B cell (primary cell): ENCODE data around the gene CHST3. TPM values are rescaled to one million over a fixed set of nuclear protein-coding genes. Genes with fewer than 3 reads are reported as not detected.

Experiments used
- ATAC-seq: fragments of 200-7000 bp; cut with Tn5 transposase; one replicate; pipeline ENCODE4 v1.10.0; 2021; ENCODE audit warnings: low read depth, mild to moderate bottlenecking, moderate number of reproducible peaks, moderate library complexity
- CTCF ChIA-PET: fragments of 350-600 bp; sonication (Branson Sonifier 250); formaldehyde crosslinking; loops from one replicate; lab custom pipeline; 2021; ENCODE audit warnings: antibody characterized with exemption, inconsistent platforms; lab: Charles Lee
- POLR2A ChIA-PET: fragments of 350-600 bp; sonication (Branson Sonifier 250); formaldehyde crosslinking; loops from one replicate; lab custom pipeline; 2021; ENCODE audit warnings: antibody characterized with exemption; lab: Charles Lee
- DNase-seq: peaks from one replicate; pipeline ENCODE4 v3.0.0; 2013
- H2AFZ ChIP-seq: 2 replicates; pipeline ENCODE4 v1.6.1; 2012; ENCODE audit warnings: mild to moderate bottlenecking, low read depth, low read length; ENCODE audit not compliant: insufficient read depth, poor library complexity, severe bottlenecking
- H3K27ac ChIP-seq, 2 donors: 1 replicate in 1 of 2; 2 replicates in 1 of 2; pipeline ENCODE4 v1.5.1; 2012 to 2013; ENCODE audit warnings: low read length in 2 of 2, mild to moderate bottlenecking in 2 of 2, moderate library complexity in 1 of 2
- H3K27me3 ChIP-seq, 4 experiments: fragments of 200-600 bp in 1 of 4; sonication (generic) in 1 of 4; replicated peaks in 1 of 4; 1 replicate in 2 of 4; 2 replicates in 2 of 4; pipeline versions ENCODE4 v1.6.1 to v1.7.0; 2013 to 2016; ENCODE audit warnings: low read length in 3 of 4, mild to moderate bottlenecking in 2 of 4, mixed read lengths in 1 of 4, moderate library complexity in 1 of 4; ENCODE audit not compliant: insufficient read depth in 4 of 4, control insufficient read depth in 3 of 4; ENCODE audit errors: control extremely low read depth in 1 of 4
- H3K36me3 ChIP-seq, 2 experiments: replicated peaks in 1 of 2; 1 replicate in 1 of 2; 2 replicates in 1 of 2; pipeline versions ENCODE4 v1.6.1 to v1.7.1; 2013; ENCODE audit warnings: low read length in 1 of 2; ENCODE audit not compliant: insufficient read depth in 2 of 2, control insufficient read depth in 1 of 2; ENCODE audit errors: control extremely low read depth in 1 of 2, extremely low read depth in 1 of 2
- H3K4me1 ChIP-seq, 2 donors: fragments of 200-600 bp in 1 of 2; sonication (generic) in 1 of 2; 1 replicate in 1 of 2; 2 replicates in 1 of 2; pipeline versions ENCODE4 v1.5.1 to v1.6.1; 2013 to 2017; ENCODE audit warnings: low read length in 2 of 2; ENCODE audit not compliant: control insufficient read depth in 2 of 2, insufficient read depth in 2 of 2
- H3K4me2 ChIP-seq: replicated peaks from 2 replicates; pipeline ENCODE3; 2012; ENCODE audit warnings: mild to moderate bottlenecking, low read depth, low read length; ENCODE audit not compliant: poor library complexity, severe bottlenecking
- H3K4me3 ChIP-seq, 5 experiments: fragments of 200-600 bp in 1 of 5; sonication (generic) in 1 of 5; 1 replicate in 3 of 5; 2 replicates in 2 of 5; pipeline versions ENCODE4 v1.5.1 to v1.7.0; 2011 to 2016; ENCODE audit warnings: low read length in 4 of 5, mild to moderate bottlenecking in 4 of 5, low read depth in 2 of 5, control low read depth in 1 of 5, moderate library complexity in 1 of 5; ENCODE audit not compliant: insufficient read depth in 1 of 5; ENCODE audit errors: control extremely low read depth in 1 of 5, extremely low read depth in 1 of 5
- H3K79me2 ChIP-seq: fragments of 200-600 bp; sonication (generic); one replicate; pipeline ENCODE4 v1.6.0; 2016; ENCODE audit warnings: low read length; ENCODE audit not compliant: control insufficient read depth, insufficient read depth
- H3K9ac ChIP-seq: fragments of 200-600 bp; sonication (generic); 2 replicates; pipeline ENCODE4 v1.6.1; 2017; ENCODE audit warnings: mild to moderate bottlenecking, low read length, moderate library complexity
- H3K9me3 ChIP-seq, 3 donors: one replicate each; pipeline versions ENCODE4 v1.6.1 to v1.7.1; 2013; ENCODE audit warnings: low read length in 2 of 3; ENCODE audit not compliant: control insufficient read depth in 2 of 3, insufficient read depth in 1 of 3; ENCODE audit errors: control extremely low read depth in 1 of 3
- H4K20me1 ChIP-seq: 2 replicates; pipeline ENCODE4 v1.6.0; 2012; ENCODE audit warnings: mild to moderate bottlenecking, low read length; ENCODE audit not compliant: insufficient read depth, control insufficient read depth, poor library complexity, severe bottlenecking
- H3K27ac Mint-ChIP-seq: one replicate; pipeline ENCODE4 v1.8.0; 2021; ENCODE audit warnings: mixed read lengths
- H3K27me3 Mint-ChIP-seq: one replicate; pipeline ENCODE4 v1.8.0; 2021; ENCODE audit warnings: mixed read lengths
- H3K4me1 Mint-ChIP-seq: one replicate; pipeline ENCODE4 v1.8.0; 2021; ENCODE audit warnings: mixed read lengths
- H3K4me3 Mint-ChIP-seq: one replicate; pipeline ENCODE4 v1.8.0; 2021; ENCODE audit warnings: mixed read lengths
- H3K9me3 Mint-ChIP-seq: one replicate; pipeline ENCODE4 v1.8.0; 2022; ENCODE audit warnings: mixed read lengths; ENCODE audit not compliant: insufficient read depth
- CTCF ChIP-seq: fragments of 200-600 bp; IDR thresholded peaks from one replicate; pipeline ENCODE4 v1.8.0; 2022; ENCODE audit warnings: antibody characterized with exemption, mild to moderate bottlenecking
- EZH2 ChIP-seq: IDR thresholded peaks from 2 replicates; pipeline ENCODE4 v1.6.1; 2012; ENCODE audit warnings: borderline replicate concordance, low read depth, mild to moderate bottlenecking, moderate library complexity, low read length; ENCODE audit not compliant: insufficient read depth, poor library complexity, severe bottlenecking
- WGBS: methylation state at CpG from one replicate; pipeline ENCODE4 v1.1.5; 2013; ENCODE audit warnings: missing lambda C conversion rate; ENCODE audit not compliant: insufficient coverage; 5-methylcytosine and 5-hydroxymethylcytosine counted together
- intact Hi-C: fragments of 100-400 bp; cut with micrococcal nuclease; formaldehyde crosslinking; loops from one replicate; pipeline ENCODE4 v1.10.0; 2022
- polyA plus RNA-seq: library from polyadenylated mRNA; depleted of rRNA; stranded (reverse); fragments of >200 nt; gene quantifications from 2 replicates; pipeline ENCODE4 v1.2.3, GENCODE V29; 2012
- total RNA-seq, 2 donors: library from RNA; stranded (reverse); fragments of 120-200 nt in 1 of 2; gene quantifications; 1 replicate in 1 of 2; 2 replicates in 1 of 2; pipeline versions ENCODE4 v1.2.3 to v1.2.4, GENCODE V29; 2013 to 2022

The CHST3 gene
- total and polyA plus RNA-seq, 2 donors (not counting 1 experiment from before 2014, with no cell fraction given) = 0.01 TPM; not detected in 1

- H3K4me2 ChIP-seq = no peak overlapping the region
- no peak overlapping the region for H3K27ac ChIP-seq
- H3K9ac ChIP-seq = no peak overlapping the region
- ChIA-PET CTCF (no interaction called here), POLR2A (no interaction called here)
- 82% methylated on average over 6 of the region's 10 CpGs for WGBS
- H4K20me1 ChIP-seq = no peaks in the 10 kb centered on the region
- DNase-seq (no peak), ATAC-seq (no peak)
- no peaks in the 10 kb centered on the region for H3K79me2 ChIP-seq
- H3K4me3 ChIP-seq = no peak overlapping the region
- peaks cover 0 to 3% (median 0%) of the 10 kb centered on the region in 3 donors for H3K9me3 ChIP-seq
- peaks cover 16% of the 10 kb centered on the region for H3K27me3 Mint-ChIP-seq
- H3K4me3 Mint-ChIP-seq = no peak overlapping the region
- H3K27ac Mint-ChIP-seq = no peak overlapping the region
- H2AFZ ChIP-seq = no peak overlapping the region
- no peaks in the 10 kb centered on the region for H3K36me3 ChIP-seq
- H3K4me1 ChIP-seq = peaks cover 0 to 7% of the 10 kb centered on the region in 2 donors
- no peak for TF ChIP-seq EZH2
- intact Hi-C loops = no loop called here
- H3K4me1 Mint-ChIP-seq = peaks cover 16% of the 10 kb centered on the region
- H3K27me3 ChIP-seq = peaks cover 0 to 3% (median 0%) of the 10 kb centered on the region in 4 experiments
- no peaks in the 10 kb centered on the region for H3K9me3 Mint-ChIP-seq
Measured at GRCh38 chr10:71982269-71983178, 18.3 kb downstream of the CHST3 start.

GRCh38 chr10:71984126-71984808 lies 20.1 kb downstream of the CHST3 start:
- Mint-ChIP-seq H3K4me3 (no peak overlapping the region), H3K9me3 (no peaks in the 10 kb centered on the region), H3K27ac (no peak overlapping the region), H3K4me1 (peaks cover 16% of the 10 kb centered on the region), H3K27me3 (peaks cover 16% of the 10 kb centered on the region)
- CTCF ChIA-PET = no interaction called here
- no peak overlapping the region for H2AFZ ChIP-seq
- H3K27me3 ChIP-seq = peaks cover 0 to 3% (median 0%) of the 10 kb centered on the region in 4 experiments
- H3K9ac ChIP-seq = no peak overlapping the region
- H4K20me1 ChIP-seq = no peaks in the 10 kb centered on the region
- no peaks in the 10 kb centered on the region for H3K9me3 ChIP-seq
- DNase-seq (no peak), ATAC-seq (no peak)
- H3K4me1 ChIP-seq = peaks cover 0 to 7% of the 10 kb centered on the region in 2 donors
- no peak overlapping the region for H3K4me2 ChIP-seq
- no peak overlapping the region for H3K27ac ChIP-seq
- H3K79me2 ChIP-seq = no peaks in the 10 kb centered on the region
- H3K4me3 ChIP-seq = no peak overlapping the region
- no peaks in the 10 kb centered on the region for H3K36me3 ChIP-seq
- 90% methylated on average over 14 of the region's 15 CpGs for WGBS
- intact Hi-C loops = no loop called here
- POLR2A ChIA-PET = no interaction called here
- no peak for TF ChIP-seq EZH2
- no peak for TF ChIP-seq CTCF
